ENCODE data around the gene SNTA1. TPM values are rescaled to one million over a fixed set of nuclear protein-coding genes. Genes with fewer than 3 reads are reported as not detected.
A peak's percentile ranks its signal among the peaks of the same experiment; 100 is the strongest.

SNTA1 gene
- polyA plus RNA-seq, 1 donor (not counting 4 experiments of a cell fraction or from before 2014, with no cell fraction given), result 3.6 TPM

GRCh38 chr20:33386673-33387072 is 56.9 kb downstream of the SNTA1 start:
- no peaks in the 10 kb centered on the region for H4K20me1 ChIP-seq (ENCODE audit: control insufficient read depth, extremely low read depth, insufficient read depth, low read length)
- TF ChIP-seq CTCF (optimal IDR thresholded peaks at IDR 0.05 in 1 of 3, IDR thresholded peaks at IDR 0.05 in 1 of 3, conservative IDR thresholded peaks at IDR 0.05 in 1 of 3; ENCODE audit: extremely low read depth in 1 of 3, insufficient read depth in 2 of 3, low read length in 3 of 3) (no peak), EZH2 (IDR thresholded peaks at IDR 0.05; ENCODE audit: low read length) (no peak)
- DNase-seq (ENCODE audit: low read depth, low spot score) (no peak), FAIRE-seq (no peak)
- peaks cover 11 to 12% of the 10 kb centered on the region in 2 experiments for H3K36me3 ChIP-seq (ENCODE audit: control insufficient read depth in 2 of 2, extremely low read depth in 1 of 2, insufficient read depth in 2 of 2, low read length in 2 of 2)
- peaks cover 7% of the 10 kb centered on the region for H3K4me1 ChIP-seq (ENCODE audit: control insufficient read depth, extremely low read depth, insufficient read depth, low read length)
- H3K27ac ChIP-seq (ENCODE audit: control insufficient read depth, insufficient read depth, low read length), result peak overlapping the region; percentile 45
- H3K79me2 ChIP-seq (ENCODE audit: control insufficient read depth, insufficient read depth, low read length), result no peaks in the 10 kb centered on the region
- peak overlapping the region; percentile 35 for H3K9ac ChIP-seq (ENCODE audit: control insufficient read depth, extremely low read depth, insufficient read depth, low read length)
- no peaks in the 10 kb centered on the region for H3K27me3 ChIP-seq (ENCODE audit: control insufficient read depth, extremely low read depth, insufficient read depth, low read length)
- dilution Hi-C loops (cut with MboI; ENCODE audit: extremely low pct_ligation_motif_present, low sequenced_read_pairs), result no loop called here
- H3K4me2 ChIP-seq (ENCODE audit: control insufficient read depth, extremely low read depth, insufficient read depth, low read depth, low read length), result no peak overlapping the region
- no peak overlapping the region for H3K4me3 ChIP-seq (ENCODE audit: control insufficient read depth in 2 of 3, extremely low read depth in 1 of 3, insufficient read depth in 2 of 3, low read depth in 1 of 3, low read length in 3 of 3)
- H3K9me3 ChIP-seq (ENCODE audit: control insufficient read depth, low read depth, low read length), result no peaks in the 10 kb centered on the region
- H3K9me1 ChIP-seq (ENCODE audit: control insufficient read depth, extremely low read depth, insufficient read depth, low read length), result no peaks in the 10 kb centered on the region
- H2AFZ ChIP-seq (ENCODE audit: control insufficient read depth, low read length), result no peak overlapping the region

- peaks cover 11 to 13% of the 10 kb centered on the region in 2 experiments for H3K36me3 ChIP-seq (ENCODE audit: control insufficient read depth in 2 of 2, extremely low read depth in 1 of 2, insufficient read depth in 2 of 2, low read length in 2 of 2)
- dilution Hi-C loops (cut with MboI; ENCODE audit: extremely low pct_ligation_motif_present, low sequenced_read_pairs), result no loop called here
Observed at GRCh38 chr20:33377366-33377765, 66.2 kb downstream of the SNTA1 start.

More at GRCh38 chr20:33377366-33377765, 66.2 kb downstream of the SNTA1 start:
- no peaks in the 10 kb centered on the region for H3K9me3 ChIP-seq (ENCODE audit: control insufficient read depth, low read depth, low read length)
- TF ChIP-seq EZH2 (IDR thresholded peaks at IDR 0.05; ENCODE audit: low read length), result no peak
- no peak for TF ChIP-seq CTCF (optimal IDR thresholded peaks at IDR 0.05 in 1 of 3, IDR thresholded peaks at IDR 0.05 in 1 of 3, conservative IDR thresholded peaks at IDR 0.05 in 1 of 3; ENCODE audit: extremely low read depth in 1 of 3, insufficient read depth in 2 of 3, low read length in 3 of 3)
- FAIRE-seq, result no peak
- H4K20me1 ChIP-seq (ENCODE audit: control insufficient read depth, extremely low read depth, insufficient read depth, low read length), result no peaks in the 10 kb centered on the region
- H3K9me1 ChIP-seq (ENCODE audit: control insufficient read depth, extremely low read depth, insufficient read depth, low read length), result no peaks in the 10 kb centered on the region
- peaks cover 17% of the 10 kb centered on the region for H3K4me1 ChIP-seq (ENCODE audit: control insufficient read depth, extremely low read depth, insufficient read depth, low read length)
- no peaks in the 10 kb centered on the region for H3K27me3 ChIP-seq (ENCODE audit: control insufficient read depth, extremely low read depth, insufficient read depth, low read length)
- no peak overlapping the region for H3K4me3 ChIP-seq (ENCODE audit: control insufficient read depth in 2 of 3, extremely low read depth in 1 of 3, insufficient read depth in 2 of 3, low read depth in 1 of 3, low read length in 3 of 3)
- no peak overlapping the region for H3K27ac ChIP-seq (ENCODE audit: control insufficient read depth, insufficient read depth, low read length)
- no peak overlapping the region for H3K4me2 ChIP-seq (ENCODE audit: control insufficient read depth, extremely low read depth, insufficient read depth, low read depth, low read length)
- no peak overlapping the region for H3K9ac ChIP-seq (ENCODE audit: control insufficient read depth, extremely low read depth, insufficient read depth, low read length)
- H3K79me2 ChIP-seq (ENCODE audit: control insufficient read depth, insufficient read depth, low read length), result no peaks in the 10 kb centered on the region
- DNase-seq (ENCODE audit: low read depth, low spot score), result no peak
- no peak overlapping the region for H2AFZ ChIP-seq (ENCODE audit: control insufficient read depth, low read length)
